Fibroblast of skin of left biceps (primary cell): ENCODE data around the gene ZKSCAN4.

Experiments
- DNase-seq, 2 experiments: peaks; one replicate each; pipeline ENCODE4 v3.0.0-alpha.2; 2013; ENCODE audit warnings: low read depth in 2 of 2

Gene ZKSCAN4

DNA sequence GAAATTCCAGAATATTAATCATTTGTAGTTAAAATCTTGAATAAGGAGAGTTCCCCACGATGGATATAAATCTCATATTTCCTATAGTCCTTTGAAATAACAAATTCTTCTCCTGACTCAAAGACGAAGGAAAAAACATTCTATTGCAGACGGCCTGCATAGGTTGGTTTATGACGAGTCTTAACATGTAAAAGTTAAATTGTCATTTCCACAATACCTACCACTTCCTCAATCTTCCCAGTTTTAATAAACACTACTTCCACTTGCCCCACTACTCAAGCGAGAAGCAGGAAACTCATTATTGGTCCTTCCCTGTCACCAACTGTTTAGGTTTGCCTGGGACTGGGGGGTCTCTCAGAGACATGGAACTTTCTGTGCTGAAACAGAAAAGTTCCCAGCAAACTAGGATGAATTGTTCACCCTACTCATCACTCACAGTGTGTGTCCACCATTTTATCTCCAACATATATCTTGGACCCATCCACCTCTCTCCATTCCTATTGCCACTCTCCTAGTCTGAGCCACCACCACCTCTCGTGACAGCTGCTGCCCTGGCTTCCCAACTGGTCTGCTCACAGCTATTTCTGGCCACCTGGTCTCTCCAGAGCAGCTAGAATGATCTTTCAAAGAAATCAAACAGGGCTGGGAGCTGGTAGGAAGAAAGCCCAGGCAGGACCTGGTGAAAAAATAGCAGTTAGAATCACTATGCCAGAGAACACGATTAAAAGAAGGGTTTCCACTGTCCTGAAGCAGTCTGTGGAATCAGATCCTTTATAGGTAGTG lies 42.1 kb downstream of the ZKSCAN4 start:
- DNase-seq = no peak

DNA sequence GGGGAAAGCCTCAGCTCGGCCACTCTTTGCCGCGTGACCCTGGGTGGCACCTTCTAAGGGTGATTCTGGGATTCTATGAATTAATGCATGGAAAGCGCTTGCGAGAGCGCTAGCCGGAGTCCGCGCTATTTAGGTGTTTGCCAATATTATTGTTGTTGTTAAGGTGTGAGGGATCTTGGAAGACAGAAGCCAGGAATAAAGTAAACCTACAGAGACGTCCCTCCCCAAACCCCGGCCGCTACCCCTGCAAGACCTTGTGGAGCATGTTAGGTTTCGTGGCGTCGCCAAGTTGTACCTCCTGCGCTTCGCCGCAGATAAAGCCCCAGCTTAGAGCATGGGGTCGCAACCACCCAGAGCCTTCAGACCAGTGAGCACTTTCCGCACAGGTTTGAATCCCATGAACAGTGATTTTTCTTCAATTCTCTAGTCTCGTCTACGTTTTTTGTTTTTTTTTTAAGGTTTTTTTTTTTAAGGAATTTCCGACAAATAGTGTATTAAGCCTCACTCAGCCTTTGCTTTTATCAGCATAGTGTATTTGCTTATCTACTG lies 43.9 kb downstream of the ZKSCAN4 start:
- DNase-seq = no peak

DNA sequence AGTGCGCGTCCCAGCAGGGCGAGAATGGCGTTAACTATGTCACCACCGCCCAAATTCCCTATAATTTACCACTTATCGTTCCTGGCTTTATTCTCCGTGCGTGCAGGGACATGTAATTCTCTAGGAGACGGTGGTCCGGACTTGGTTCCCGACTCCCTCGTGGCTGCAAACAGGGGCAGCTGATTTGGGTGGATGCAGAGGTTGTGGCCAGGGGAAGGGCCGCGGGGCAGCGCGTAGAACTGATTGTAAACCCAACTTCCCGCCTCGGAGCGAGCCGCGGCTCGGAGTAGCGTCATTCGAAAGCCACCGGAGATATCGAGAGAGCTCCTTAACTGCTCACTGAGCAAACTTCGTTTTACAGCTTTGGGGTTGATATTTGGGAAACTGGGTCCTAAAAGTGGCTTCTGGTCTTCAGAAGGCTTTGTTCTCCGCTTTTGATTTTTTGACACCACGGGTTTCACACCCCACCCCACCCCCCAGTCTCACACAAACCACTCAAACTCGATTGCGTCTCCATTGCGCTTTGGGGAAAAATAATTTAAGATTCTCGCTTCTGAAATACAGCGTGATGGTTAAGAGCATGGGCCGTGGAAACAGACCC lies 44.5 kb downstream of the ZKSCAN4 start:
- DNase-seq = no peak

DNA sequence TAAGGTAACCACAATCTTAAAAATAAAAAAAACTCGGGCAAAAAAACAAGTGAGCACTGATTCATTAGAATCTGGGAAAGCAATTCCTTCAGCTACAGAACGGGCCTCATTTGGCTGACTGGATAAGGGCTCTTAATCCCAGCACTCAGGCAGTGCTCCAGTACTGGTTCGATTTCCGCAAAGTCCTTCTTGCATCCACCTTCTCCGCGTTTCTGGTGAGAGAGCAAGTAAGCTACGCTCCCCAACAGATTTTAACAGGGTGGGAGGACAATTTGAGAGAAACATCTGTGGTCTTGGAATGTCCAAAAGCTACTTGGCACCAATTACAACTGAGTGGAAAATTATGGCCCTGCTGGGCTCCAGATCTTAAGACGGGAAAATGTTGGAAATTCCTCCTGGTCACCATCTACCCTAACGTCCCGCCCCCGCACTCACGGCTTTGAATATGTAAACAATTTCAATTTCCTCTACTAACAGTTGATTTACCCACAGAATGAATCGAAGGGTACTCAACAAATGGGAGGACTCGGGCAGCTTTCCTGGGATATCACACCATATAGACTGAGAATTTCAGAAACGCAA lies 45.0 kb downstream of the ZKSCAN4 start:
- no peak for DNase-seq

DNA sequence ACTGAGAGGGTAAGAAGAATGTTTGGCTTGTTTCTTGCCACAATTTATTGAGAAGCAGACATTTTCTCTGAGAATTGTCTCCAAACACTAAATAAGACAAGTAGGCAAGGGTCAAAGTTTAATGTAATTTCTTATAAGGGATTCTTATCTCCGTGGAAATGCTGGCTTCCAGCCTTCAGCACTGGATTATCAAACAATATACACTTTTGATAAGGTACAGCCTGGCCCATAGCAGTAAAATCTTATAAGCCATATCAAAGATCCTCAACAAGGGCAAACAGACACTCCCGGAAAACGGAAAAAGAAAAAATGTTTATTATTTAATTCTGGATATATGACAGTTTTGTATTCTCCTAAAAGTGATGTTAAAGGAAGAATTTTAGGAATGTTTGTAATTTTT lies 45.5 kb downstream of the ZKSCAN4 start:
- no peak for DNase-seq

DNA sequence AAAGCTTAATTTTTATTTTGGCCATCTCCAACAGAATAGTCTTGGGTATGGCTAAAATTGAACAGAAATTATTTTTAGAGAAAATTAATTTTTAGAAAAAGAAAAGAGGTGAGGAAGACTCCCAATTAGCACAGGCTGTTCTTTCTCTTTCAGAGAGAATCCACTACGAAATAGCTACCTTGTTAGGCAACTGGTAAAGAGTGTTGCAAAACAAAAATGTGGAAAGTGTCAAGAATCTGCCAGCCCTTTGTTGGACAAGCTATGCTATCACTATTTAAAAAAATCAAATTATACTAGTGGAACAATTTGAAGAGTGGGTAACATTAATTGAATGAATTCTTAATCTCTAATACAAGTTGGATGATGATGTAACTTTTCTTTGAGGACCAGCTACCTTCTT lies 46.2 kb downstream of the ZKSCAN4 start:
- no peak for DNase-seq

DNA sequence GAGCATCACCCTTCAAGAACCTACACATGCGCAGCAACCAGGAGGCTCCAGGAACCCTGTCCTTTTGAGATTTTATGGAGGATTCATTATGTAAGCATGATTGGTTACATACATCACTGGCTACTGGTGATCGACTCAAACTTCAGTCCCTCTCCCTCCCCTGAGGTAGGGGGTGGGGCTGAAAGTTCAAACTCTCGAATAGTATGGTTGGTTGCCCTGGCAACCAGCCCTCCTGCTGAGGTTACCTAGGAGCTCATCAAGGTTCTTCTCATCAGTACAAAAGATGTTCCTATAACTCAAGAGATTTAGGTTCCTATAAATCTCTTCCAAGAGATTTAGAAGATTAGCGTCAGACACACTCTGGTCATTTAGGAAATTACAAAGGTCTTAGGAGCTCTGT lies 48.9 kb downstream of the ZKSCAN4 start:
- DNase-seq = no peak

DNA sequence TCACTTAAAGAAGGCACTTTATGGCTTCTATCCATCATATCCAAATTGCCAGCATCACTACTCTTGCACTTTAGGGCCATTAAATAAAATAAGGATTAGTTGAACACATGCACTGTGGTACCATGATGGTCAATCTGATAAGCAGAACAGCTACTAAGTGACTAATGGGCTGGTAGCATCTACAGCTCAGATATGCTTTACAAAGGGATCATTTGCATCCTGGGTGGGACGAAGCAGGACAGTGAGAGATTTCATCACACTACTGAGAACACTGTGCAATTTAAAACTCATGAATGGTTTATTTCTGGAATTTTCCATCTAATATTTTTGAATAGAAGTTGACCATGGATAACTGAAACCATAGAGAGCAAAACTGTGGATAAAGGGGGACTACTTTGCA lies 52.0 kb downstream of the ZKSCAN4 start:
- no peak for DNase-seq
